Measurements from ENCODE around the gene THOC3.
"Not testable (repeated sequence)": the region's sequence is repeated elsewhere in the genome, so short reads cannot be mapped to it uniquely, and the experiment has no call there.

The THOC3 gene, protein sequence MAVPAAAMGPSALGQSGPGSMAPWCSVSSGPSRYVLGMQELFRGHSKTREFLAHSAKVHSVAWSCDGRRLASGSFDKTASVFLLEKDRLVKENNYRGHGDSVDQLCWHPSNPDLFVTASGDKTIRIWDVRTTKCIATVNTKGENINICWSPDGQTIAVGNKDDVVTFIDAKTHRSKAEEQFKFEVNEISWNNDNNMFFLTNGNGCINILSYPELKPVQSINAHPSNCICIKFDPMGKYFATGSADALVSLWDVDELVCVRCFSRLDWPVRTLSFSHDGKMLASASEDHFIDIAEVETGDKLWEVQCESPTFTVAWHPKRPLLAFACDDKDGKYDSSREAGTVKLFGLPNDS
- long read RNA-seq, donor 1, transcript THOC3-201 (6 exons, 1,589 nt) = major isoform, 38 of 38 reads
- long read RNA-seq, donor 1, partial matches to known transcripts = 0 of 38 reads
- long read RNA-seq, donor 1, other reads (novel, unspliced or antisense) = 0 of 38 reads
- long read RNA-seq, donor 2, transcript THOC3-201 (6 exons, 1,589 nt) = major isoform, 23 of 25 reads
- long read RNA-seq, donor 2, partial matches to known transcripts = 0 of 25 reads
- long read RNA-seq, donor 2, other reads (novel, unspliced or antisense) = 0 of 25 reads
- long read RNA-seq, donor 3, transcript THOC3-201 (6 exons, 1,589 nt) = major isoform, 14 of 16 reads
- long read RNA-seq, donor 3, partial matches to known transcripts = 0 of 16 reads
- long read RNA-seq, donor 3, other reads (novel, unspliced or antisense) = 0 of 16 reads
- long read RNA-seq, donor 4, transcript THOC3-201 (6 exons, 1,589 nt) = major isoform, 33 of 43 reads
- long read RNA-seq, donor 4, partial matches to known transcripts = 10 of 43 reads
- long read RNA-seq, donor 4, other reads (novel, unspliced or antisense) = 0 of 43 reads
- long read RNA-seq, donor 5, transcript THOC3-201 (6 exons, 1,589 nt) = major isoform, 57 of 57 reads
- long read RNA-seq, donor 5, partial matches to known transcripts = 0 of 57 reads
- long read RNA-seq, donor 5, other reads (novel, unspliced or antisense) = 0 of 57 reads
- long read RNA-seq, donor 6, transcript THOC3-201 (6 exons, 1,589 nt) = major isoform, 17 of 17 reads
- long read RNA-seq, donor 6, partial matches to known transcripts = 0 of 17 reads
- long read RNA-seq, donor 6, other reads (novel, unspliced or antisense) = 0 of 17 reads
- long read RNA-seq, donor 7, transcript THOC3-201 (6 exons, 1,589 nt) = major isoform, 28 of 39 reads
- long read RNA-seq, donor 7, partial matches to known transcripts = 10 of 39 reads
- long read RNA-seq, donor 7, other reads (novel, unspliced or antisense) = 0 of 39 reads
- long read RNA-seq, donor 8, transcript THOC3-201 (6 exons, 1,589 nt) = major isoform, 42 of 43 reads
- long read RNA-seq, donor 8, partial matches to known transcripts = 0 of 43 reads
- long read RNA-seq, donor 8, other reads (novel, unspliced or antisense) = 0 of 43 reads

DNA sequence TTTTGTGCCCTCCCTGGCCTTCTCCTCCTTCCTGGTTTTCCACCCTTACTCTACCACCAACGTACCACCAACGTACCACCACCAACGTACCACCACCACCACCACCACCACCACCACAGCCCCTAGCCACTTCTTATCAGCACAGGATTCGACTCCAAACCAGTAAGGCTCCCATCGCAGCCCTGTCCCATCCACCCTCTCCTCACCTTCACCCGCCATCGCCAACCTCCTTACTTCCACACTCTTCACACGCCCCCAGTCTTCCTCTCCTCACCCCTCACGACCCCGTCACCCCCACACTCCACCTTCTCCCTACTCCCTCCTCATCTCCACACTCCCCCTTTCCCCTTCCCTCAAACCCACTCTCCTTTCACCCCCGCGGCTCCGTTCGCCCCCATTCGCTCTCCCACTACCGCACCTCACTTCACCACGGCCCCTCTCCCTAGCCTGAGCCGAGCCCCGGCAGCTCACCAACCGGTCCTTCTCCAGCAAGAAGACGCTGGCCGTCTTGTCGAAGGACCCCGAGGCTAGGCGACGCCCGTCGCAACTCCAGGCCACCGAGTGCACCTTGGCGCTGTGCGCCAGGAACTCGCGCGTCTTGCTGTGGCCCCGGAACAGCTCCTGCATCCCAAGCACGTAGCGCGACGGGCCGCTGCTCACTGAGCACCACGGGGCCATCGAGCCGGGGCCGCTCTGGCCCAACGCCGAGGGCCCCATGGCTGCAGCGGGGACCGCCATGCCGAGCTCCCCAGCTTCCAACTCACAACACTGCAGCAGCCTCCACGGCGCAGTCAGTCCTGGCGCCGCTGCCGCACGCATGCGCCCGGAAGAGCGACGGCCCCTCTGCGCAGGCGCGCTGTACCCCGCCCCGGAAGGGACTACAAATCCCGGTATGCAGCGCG, at the start of gene THOC3:
Gene THOC3, minus strand, starts transcription at position 845 of the 902 bp plus-strand sequence. Its CDS starts 107 bp downstream, at position 738.
- DNase-seq = peak; percentile 86

DNA sequence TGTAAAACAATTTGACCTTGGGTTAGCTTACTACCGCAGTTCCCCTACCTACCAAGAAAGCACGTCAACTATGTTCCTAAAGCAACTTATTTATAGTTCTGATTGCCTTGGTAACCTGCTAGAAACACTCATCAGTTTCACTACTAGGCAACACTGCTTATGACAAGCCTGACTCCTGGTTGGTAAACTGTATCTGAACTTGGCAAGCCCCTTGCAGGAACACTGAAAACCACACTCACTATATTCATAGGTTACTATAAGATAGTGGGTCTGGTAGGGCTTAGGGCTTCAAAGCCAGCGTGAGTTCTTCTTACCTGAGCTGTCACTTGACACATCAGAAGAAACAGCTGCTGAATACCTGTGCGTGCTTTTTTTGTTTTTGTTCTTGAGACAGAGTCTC, 49.2 kb upstream of the THOC3 start:
- not testable (repeated sequence) for DNase-seq

DNA sequence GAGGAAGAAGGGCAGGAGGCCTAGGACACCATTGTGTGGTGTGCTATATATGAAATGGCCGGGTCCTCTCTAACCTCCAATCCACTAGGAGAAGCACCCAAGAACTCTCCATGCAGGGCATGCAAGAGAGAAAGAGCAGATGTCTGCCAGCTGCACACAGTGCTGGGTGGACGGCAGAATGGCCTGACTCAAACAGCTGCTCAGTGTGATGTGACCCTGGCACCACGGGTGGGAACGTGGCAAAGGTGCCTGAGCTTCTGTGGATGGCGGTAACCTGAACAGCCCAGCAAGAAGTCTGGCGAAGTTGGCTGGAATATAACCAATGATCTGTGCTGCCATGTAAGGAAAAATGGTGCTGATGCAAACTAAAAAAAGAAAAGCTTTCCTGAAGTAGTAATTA, 46.2 kb upstream of the THOC3 start:
- DNase-seq = not testable (repeated sequence)

DNA sequence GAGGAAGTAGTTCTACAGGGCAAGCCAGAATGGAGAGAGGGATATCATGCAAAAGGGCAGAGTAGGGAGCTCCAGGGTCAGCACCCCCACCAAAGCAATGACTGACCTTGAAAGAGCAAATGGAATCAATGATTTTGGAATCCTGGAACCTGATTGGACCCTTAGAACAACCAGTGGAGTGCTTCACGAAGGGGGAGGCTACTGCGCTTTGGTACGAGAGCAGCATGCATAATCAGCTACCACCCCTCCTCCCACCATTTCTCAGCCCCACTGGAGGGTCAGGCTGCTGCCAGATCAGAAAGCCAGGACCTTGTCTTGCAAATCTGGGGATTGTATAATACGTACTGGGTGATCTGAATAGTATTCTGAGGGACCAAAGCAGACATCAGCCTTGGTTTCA, 43.0 kb upstream of the THOC3 start:
- not testable (repeated sequence) for DNase-seq

DNA sequence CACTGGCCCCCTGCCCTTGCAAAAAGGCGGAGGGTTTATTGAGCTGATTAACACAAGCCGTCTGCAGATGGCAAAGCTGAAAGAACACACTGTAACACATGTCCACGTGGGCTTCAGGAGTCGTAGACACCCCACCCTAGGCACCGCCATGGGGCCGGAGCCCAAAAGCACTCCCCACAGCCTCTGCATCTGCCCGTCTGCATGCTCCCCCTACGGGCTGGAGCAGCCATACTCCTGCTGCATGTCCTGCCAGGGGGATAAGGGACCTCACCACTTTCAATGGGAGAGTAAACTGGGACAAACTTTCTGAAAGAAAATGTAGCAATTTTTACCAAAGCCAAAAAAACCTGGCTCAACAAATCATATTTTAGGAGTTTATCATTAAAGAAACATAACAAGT, 42.1 kb upstream of the THOC3 start:
- DNase-seq = not testable (repeated sequence)

DNA sequence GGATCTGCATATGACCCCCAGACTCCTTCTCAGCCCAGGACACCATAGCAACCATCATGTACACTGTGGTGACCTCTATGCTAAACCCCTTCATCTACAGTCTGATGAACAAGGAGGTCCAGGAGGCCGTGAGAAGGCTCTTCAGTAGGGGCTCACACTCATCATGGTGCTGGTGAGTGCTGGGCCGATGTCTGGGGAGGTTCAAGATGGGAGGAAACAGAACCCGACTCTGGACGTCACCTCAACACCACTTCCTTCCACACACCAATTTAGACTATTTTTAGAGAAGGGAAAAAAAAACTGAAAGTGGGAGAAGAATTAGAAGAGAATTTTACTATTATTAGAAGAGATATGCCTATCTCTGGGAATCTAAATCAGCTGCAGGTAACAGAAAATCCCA, 39.1 kb upstream of the THOC3 start:
- not testable (repeated sequence) for DNase-seq

DNA sequence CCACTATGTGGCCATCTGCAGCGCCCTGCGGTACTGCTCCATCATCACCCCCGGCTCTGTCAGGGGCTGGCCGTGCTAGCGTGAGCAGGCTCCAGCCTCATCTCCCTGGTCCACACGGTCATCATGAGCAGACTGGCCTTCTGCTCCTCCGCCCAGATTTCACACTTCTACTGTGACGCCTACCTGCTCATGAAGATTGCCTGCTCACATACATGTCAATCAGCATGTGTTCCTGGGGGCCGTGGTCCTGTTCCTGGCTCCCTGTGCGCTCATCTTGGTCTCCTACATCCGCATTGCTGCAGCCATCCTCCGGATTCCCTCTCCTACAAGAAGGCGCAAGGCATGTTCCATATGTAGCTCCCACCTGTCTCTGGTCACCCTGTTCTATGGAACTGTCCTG, 38.7 kb upstream of the THOC3 start:
- not testable (repeated sequence) for DNase-seq

DNA sequence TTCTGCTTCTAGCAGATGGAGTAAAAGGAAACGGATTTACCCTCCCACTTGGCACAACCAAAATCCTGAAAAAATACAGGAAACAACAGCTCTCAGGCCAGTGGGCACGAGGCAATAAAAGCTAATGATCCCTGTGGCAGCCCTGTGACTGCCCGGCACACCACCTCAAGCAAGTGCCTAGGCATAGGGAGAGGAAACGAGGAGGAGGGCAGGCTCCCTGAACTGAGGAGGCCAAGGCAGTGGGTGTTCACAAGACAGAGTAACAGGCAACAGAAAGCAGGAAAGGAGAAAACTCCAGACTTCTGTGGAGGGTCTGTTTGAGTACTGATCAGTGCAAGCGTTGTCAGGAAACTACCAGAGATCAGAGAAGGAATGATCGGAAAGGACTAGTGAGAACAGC, 29.9 kb upstream of the THOC3 start:
- DNase-seq = not testable (repeated sequence)

DNA sequence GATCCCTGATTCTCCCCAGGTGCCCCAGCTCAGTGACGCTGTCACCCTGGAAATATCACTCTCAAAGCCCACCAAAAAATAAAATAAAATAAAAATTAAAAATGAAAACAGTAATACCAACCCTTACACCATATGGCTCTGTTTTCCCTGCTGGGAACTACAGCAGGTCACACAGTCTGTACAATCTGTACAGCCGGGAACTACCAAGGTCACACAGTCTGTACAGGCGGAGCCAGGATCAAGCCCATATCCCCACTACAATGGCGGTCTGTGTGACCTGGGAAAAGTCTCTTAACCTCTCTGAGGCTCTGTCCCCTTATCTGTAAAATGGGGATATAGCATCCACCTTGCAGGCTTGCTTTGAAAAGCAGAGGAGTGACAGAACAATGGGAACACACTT, 29.4 kb upstream of the THOC3 start:
- DNase-seq = not testable (repeated sequence)

DNA sequence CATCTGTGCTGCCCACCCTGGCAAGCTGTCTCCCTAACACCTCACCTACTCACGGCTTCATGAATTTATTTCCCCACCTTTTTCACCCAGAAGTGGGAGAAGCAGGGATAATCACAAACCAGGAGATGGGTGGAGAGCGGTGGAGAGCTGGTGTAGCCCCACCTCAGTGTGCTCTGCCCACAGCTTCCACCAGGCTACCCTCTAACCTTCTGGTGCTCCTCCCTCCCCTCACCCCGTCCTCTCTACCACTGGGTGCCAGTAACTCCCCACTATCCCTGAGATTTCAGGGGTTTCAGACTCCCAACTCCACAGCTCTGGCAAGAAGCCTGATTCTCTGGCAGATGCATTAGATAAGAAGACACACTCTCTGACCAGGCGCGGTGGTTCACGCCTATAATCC, 28.7 kb upstream of the THOC3 start:
- not testable (repeated sequence) for DNase-seq

DNA sequence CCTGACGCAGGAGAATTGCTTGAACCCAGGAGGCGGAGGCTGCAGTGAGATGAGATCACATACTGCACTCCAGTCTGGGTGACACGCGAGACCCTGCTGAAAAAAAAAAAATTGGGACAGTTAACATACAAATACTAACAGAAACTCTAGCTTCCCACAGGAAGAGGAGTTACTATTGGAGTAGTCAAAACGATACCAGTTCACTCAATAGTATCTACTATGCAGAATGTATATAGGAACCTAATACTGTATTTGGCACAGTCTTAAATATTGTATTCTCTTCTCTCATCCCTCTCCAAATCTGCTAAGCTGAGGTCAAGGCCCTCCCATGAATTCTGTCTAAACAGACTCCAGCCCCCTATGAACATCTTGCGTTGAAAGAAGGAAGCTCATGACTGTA, 27.4 kb upstream of the THOC3 start:
- DNase-seq = not testable (repeated sequence)

DNA sequence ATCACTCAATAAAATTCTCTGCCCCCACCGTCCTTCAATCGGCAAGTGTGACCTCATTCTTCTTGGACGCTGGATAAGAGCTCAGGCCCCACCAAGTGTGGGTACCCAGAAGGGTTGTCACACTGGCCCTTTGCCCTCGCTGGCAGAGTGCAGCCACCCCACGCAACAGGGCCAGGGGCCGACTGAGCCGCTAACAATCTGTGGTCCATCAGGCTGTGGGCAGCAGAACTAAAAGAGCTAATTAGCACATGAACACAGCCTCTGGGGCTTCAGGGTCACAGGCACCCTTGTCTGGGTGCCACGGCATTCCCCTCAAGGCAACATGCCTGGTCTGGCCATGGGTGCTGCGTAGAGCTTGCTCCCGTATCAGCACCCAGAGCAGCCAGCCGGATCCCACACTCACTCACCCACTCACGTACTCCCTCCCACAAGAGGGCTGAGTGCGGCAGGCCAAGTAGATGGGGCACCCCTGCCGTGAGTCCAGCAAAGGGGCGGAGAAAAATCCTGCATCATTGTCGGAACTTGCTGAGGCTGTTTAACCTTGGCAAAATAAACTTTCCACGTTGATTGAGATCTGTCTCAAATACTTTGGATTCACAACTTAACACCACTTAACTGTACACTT, 11.4 kb upstream of the THOC3 start:
- not testable (repeated sequence) for DNase-seq

DNA sequence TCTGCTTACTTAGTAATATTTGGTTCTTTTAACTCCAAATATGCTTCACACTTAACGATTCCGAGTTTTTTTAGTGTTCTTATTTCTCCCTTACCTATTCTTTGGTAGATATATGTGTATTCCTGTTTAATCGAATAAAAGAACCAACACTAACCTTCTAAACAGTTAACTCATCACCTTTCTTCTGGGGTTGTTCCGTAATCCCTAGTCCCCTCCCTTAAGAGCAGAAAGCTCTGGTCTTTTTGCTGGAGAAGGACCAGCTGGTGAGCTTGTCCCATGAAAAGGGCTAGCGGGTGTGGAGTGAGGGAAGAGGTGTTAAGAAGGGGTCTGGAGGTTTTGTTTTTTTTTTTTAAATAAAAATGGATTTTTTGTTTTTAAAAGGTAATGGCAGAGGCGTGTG, 266 bp upstream of the THOC3 start:
- not testable (repeated sequence) for DNase-seq

DNA sequence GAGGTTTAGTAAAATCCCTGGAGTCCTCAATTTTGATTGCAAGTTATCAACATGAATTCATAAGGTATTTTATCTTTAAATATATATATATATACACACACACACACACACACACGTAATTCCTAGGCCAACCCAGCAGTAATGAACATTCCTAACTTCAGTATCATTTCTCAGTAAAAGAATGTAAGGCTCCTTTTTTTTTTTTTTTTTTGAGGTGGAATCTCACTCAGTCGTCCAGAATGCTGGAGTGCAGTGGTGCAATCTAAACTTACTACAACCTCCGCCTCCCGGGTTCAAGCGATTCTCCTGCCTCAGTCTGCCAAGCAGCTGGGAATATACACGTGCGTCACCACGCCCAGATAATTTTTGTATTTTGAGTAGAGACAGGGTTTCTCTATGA, 5.8 kb downstream of the THOC3 start:
- not testable (repeated sequence) for DNase-seq

DNA sequence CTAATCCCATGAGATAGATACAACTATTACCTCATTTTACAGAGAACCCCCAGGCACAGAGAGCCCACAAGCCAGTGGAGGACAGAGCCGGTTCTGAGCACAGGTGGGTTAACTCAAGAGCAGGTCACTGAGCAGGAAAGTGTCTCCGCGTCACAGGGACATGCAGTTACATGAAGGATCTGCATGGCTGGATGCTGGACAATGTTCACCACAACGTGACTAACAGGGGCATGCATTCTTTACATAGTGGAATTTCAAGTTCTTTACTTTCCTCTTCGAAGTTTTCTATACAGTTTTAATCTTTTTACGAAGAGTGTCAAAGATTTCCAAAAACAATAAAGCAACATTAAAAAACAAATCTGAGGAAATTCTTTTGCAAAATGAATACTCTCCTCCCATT, 7.9 kb downstream of the THOC3 start:
- not testable (repeated sequence) for DNase-seq

DNA sequence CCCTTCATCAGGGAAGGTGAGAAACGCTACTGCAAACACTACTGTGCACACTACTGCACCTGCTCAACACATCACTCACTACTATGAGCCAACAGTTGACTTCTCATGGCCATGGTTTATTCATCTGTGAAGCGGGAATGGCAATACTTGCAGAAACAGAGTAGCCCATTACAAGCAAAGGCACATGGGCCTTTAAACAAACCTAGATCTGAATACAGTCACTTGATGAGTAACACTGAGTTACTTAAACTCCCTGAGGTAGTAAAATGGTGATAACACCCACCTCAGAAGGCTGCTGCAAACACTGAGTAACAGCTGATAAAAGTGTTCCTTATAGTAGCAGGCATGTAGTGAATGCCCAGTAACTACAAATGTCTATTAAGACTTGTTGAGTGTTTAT, 9.6 kb downstream of the THOC3 start:
- DNase-seq = not testable (repeated sequence)

DNA sequence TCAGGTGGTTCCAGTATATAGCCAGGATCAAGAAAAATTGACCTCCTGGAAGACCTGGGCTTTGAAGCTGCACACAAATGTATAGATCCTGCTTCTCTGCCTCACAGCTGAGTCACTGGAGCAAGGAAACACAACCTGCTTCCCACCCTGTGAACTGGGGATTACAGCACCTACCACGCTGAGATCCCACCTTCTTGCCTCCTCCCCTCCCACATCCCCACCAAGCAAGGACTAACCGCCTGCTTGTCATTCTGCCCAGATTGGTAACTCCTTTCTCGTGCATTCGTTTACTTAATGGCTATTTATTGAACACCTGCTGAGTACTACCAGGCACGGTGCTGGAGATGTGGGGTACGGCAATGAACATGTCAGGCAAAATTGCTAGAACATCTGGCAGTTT, 14.0 kb downstream of the THOC3 start:
- DNase-seq = not testable (repeated sequence)

DNA sequence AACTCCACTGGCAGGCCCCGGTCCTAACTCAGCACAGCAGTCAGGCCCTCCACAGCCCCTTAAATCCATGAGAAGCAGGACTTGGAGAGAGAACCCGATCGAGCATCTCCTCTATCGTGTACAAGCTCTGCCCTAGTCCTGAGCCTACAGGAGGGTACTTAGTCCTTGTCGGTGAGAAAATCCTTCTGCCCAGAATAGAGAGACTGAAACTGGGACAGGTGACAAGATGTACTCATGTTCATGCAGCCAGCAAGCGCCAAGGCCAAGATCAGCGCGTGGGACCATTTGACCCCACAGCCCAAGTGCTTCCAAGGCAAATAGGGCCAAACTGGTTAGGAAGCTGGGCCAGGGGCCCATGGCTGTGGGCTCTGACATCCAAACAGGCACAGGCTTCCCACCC, 15.3 kb downstream of the THOC3 start:
- not testable (repeated sequence) for DNase-seq

DNA sequence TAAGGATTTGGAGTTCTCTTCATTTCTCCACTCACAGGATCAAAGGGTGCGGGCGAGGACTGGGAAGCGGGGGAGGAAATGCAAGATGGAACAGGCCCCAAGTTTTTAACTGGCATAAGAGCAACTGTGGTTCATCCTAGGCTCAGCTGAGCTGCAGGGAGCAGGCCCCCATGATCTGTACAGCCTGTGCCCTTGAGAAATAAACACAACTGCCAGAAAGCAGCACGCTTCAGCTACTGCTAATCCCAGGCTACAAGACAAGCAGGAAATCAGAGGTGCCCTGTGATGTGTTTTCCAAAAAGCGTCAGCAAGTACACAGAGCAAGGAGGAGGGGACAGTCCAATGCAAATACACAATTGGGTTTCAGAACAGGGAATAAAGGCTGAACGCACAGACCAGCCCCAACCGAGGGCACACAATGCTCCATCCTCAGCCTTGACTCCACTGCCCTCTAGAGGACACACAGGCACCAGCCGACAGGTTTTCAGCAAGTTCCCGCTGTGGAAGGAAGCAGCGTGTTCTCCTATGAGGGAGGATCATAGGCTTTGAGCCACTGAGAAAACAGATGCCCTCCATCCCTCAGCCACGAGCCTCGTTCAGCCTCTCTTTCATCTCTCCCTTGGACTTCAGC, 16.7 kb downstream of the THOC3 start:
- not testable (repeated sequence) for DNase-seq
